Measurements from ENCODE around the gene PTK6.

Gene PTK6

DNA sequence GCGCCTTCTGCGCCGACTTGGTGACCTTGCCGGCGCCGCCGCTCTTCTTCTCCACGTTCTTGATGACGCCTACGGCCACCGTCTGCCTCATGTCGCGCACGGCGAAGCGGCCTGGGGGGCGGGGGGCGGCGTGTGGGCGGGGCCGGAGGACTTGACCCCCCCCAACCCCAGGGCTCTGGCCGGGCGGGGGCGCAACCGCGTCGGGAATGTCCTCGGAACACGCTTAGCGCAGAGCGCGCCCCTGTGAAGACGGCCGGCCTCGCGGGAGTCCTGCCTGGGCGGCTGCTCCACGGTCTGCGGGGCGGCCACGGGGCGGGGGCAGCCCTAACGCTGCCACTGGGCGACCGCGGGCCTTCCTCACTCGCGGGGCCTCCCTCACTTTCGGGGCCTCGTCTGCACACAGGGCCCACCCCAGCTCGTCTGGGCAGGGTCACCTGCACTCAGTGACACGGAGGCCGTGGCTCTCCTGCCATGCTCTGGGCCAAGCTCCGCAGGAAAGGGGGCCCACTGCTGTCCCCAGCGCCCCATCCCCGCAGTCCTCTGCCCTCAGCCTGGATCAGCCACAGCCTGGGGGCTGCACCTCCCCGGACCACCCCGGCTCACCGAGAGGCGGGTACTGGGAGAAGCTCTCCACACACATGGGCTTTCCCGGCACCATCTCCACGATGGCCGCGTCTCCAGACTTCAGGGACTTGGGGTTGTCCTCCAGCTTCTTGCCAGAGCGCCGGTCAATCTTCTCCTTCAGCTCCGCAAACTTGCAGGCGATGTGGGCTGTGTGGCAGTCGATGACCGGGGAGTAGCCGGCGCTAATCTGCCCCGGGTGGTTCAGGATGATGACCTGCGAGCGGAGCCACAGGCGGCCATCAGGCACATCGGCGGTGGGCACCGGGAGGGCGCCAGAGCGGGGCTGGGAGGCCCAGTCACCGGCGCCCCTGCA is 48.6 kb downstream of the PTK6 start (continued):
- TF ChIP-seq KLF8 (tag by site-specific recombination; IDR thresholded peaks at IDR 0.05), result no peak
- TF ChIP-seq, protein P1, sequence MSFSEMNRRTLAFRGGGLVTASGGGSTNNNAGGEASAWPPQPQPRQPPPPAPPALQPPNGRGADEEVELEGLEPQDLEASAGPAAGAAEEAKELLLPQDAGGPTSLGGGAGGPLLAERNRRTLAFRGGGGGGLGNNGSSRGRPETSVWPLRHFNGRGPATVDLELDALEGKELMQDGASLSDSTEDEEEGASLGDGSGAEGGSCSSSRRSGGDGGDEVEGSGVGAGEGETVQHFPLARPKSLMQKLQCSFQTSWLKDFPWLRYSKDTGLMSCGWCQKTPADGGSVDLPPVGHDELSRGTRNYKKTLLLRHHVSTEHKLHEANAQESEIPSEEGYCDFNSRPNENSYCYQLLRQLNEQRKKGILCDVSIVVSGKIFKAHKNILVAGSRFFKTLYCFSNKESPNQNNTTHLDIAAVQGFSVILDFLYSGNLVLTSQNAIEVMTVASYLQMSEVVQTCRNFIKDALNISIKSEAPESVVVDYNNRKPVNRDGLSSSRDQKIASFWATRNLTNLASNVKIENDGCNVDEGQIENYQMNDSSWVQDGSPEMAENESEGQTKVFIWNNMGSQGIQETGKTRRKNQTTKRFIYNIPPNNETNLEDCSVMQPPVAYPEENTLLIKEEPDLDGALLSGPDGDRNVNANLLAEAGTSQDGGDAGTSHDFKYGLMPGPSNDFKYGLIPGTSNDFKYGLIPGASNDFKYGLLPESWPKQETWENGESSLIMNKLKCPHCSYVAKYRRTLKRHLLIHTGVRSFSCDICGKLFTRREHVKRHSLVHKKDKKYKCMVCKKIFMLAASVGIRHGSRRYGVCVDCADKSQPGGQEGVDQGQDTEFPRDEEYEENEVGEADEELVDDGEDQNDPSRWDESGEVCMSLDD (tag by site-specific recombination; IDR thresholded peaks at IDR 0.05), result no peak
- TF ChIP-seq, protein P2, sequence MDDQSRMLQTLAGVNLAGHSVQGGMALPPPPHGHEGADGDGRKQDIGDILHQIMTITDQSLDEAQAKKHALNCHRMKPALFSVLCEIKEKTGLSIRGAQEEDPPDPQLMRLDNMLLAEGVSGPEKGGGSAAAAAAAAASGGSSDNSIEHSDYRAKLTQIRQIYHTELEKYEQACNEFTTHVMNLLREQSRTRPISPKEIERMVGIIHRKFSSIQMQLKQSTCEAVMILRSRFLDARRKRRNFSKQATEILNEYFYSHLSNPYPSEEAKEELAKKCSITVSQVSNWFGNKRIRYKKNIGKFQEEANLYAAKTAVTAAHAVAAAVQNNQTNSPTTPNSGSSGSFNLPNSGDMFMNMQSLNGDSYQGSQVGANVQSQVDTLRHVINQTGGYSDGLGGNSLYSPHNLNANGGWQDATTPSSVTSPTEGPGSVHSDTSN (CRISPR knock-in tag; IDR thresholded peaks at IDR 0.05), result no peak
- TF ChIP-seq, protein P3, sequence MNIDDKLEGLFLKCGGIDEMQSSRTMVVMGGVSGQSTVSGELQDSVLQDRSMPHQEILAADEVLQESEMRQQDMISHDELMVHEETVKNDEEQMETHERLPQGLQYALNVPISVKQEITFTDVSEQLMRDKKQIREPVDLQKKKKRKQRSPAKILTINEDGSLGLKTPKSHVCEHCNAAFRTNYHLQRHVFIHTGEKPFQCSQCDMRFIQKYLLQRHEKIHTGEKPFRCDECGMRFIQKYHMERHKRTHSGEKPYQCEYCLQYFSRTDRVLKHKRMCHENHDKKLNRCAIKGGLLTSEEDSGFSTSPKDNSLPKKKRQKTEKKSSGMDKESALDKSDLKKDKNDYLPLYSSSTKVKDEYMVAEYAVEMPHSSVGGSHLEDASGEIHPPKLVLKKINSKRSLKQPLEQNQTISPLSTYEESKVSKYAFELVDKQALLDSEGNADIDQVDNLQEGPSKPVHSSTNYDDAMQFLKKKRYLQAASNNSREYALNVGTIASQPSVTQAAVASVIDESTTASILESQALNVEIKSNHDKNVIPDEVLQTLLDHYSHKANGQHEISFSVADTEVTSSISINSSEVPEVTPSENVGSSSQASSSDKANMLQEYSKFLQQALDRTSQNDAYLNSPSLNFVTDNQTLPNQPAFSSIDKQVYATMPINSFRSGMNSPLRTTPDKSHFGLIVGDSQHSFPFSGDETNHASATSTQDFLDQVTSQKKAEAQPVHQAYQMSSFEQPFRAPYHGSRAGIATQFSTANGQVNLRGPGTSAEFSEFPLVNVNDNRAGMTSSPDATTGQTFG (tag by site-specific recombination; IDR thresholded peaks at IDR 0.05; ENCODE audit: borderline replicate concordance), result no peak
- TF ChIP-seq RBAK (tag by site-specific recombination; IDR thresholded peaks at IDR 0.05), result no peak
- no peak for TF ChIP-seq ZNF169 (tag by site-specific recombination; IDR thresholded peaks at IDR 0.05)
- no peak for TF ChIP-seq ZNF654 (tag by site-specific recombination; IDR thresholded peaks at IDR 0.05; ENCODE audit: low read depth)

DNA sequence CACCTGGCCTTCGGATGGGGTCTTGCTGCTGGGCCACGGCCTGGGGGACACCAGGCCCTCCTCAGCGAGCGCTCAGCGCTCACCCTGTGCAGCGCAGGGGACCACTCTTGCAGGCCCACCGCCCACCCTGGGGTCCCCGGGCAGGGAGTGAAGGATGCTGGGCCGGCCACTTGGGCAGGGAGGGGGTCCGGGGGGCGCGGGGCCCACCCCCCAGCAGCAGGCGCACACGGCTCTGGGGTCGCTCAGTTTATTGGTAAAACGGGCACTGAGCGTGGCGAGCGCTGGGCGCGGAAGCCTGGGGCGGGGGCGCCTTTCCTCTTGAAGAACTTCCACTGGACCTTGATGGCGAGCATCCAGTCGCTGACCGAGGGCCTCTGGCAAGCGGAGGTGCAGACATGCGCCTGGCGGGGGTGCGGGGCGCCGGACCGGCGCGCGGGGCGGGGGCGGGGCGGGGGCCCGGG is 49.4 kb downstream of the PTK6 start:
- Histone ChIP-seq H3K9me3 (ENCODE audit: control insufficient read depth, insufficient read depth, low read depth, low read length) (no peaks in the 10 kb centered on the region), H3K27ac (ENCODE audit: extremely low read depth, low read depth, low read length) (no peak overlapping the region), H3K4me1 (ENCODE audit: control insufficient read depth, insufficient read depth, low read length) (peaks cover 5% of the 10 kb centered on the region), H3K4me3 (ENCODE audit: low read depth, low read length) (no peak overlapping the region), H3K36me3 (ENCODE audit: control insufficient read depth in 2 of 2, insufficient read depth in 1 of 2, low read length in 2 of 2) (peaks cover 13 to 42% of the 10 kb centered on the region in 2 experiments; a peak in 2 of 3 replicates)
- TF ChIP-seq ZNF768 (tag by site-specific recombination; IDR thresholded peaks at IDR 0.05) (no peak), ZNF146 (tag by site-specific recombination; IDR thresholded peaks at IDR 0.05) (no peak)
- ChIA-PET POLR2A (no interaction called here), CTCF (no interaction called here)

DNA sequence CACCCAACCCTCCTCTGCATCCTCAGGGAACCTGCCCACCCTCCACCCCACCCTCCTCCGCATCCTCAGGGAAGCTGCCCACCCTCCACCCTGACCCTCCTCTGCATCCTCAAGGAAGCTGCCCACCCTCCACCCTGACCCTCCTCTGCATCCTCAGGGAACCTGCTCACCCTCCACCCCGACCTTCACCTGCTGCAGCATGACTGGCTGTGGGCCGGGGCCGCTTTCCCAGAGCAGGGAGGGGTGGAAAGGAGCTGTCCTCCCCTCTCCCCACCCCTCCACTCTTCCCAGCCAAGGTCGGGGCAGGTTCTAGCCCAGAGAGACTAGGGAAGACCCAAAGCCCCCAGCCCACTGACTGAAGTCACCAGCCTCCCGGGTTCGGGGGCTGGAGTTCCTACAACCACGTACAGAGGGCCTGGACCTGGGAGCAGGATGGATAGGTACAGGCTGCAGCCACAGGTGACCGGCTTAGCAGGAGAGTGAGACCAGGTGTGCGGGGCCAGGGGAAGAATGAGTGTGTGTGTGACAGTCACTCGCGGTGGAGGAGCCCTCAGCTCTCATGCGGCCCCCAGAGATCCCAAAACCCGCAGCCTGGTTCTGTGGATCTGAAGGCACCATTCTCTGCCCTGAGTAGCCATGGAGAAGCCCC is 49.9 kb downstream of the PTK6 start:
- ChIA-PET POLR2A (interaction anchor here (1.0 kb wide), 1 partner anchor 39 kb away, joined by 3 read pairs; no protein-coding TSS in a partner anchor), CTCF (no interaction called here)
- Histone ChIP-seq H3K36me3 (ENCODE audit: control insufficient read depth in 2 of 2, insufficient read depth in 1 of 2, low read length in 2 of 2) (peaks cover 7 to 36% of the 10 kb centered on the region in 2 experiments; a peak in 2 of 3 replicates), H3K4me3 (ENCODE audit: low read depth, low read length) (no peak overlapping the region), H3K27ac (ENCODE audit: extremely low read depth, low read depth, low read length) (no peak overlapping the region), H3K4me1 (ENCODE audit: control insufficient read depth, insufficient read depth, low read length) (peaks cover 6% of the 10 kb centered on the region), H3K9me3 (ENCODE audit: control insufficient read depth, insufficient read depth, low read depth, low read length) (no peaks in the 10 kb centered on the region)
- no peak for TF ChIP-seq ZNF16 (tag by site-specific recombination; IDR thresholded peaks at IDR 0.05; ENCODE audit: low read depth)
- no peak for TF ChIP-seq ZNF626 (tag by site-specific recombination; IDR thresholded peaks at IDR 0.05)
- TF ChIP-seq, protein P4, sequence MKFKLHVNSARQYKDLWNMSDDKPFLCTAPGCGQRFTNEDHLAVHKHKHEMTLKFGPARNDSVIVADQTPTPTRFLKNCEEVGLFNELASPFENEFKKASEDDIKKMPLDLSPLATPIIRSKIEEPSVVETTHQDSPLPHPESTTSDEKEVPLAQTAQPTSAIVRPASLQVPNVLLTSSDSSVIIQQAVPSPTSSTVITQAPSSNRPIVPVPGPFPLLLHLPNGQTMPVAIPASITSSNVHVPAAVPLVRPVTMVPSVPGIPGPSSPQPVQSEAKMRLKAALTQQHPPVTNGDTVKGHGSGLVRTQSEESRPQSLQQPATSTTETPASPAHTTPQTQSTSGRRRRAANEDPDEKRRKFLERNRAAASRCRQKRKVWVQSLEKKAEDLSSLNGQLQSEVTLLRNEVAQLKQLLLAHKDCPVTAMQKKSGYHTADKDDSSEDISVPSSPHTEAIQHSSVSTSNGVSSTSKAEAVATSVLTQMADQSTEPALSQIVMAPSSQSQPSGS (tag by site-specific recombination; IDR thresholded peaks at IDR 0.05; ENCODE audit: low read depth), result no peak
- no peak for TF ChIP-seq GLI4 (tag by site-specific recombination; IDR thresholded peaks at IDR 0.05)
- TF ChIP-seq ZNF350 (tag by site-specific recombination; IDR thresholded peaks at IDR 0.05), result no peak
- TF ChIP-seq ZNF521 (tag by site-specific recombination; IDR thresholded peaks at IDR 0.05), result no peak
- no peak for TF ChIP-seq ZNF155 (tag by site-specific recombination; IDR thresholded peaks at IDR 0.05)
- TF ChIP-seq, protein P5, sequence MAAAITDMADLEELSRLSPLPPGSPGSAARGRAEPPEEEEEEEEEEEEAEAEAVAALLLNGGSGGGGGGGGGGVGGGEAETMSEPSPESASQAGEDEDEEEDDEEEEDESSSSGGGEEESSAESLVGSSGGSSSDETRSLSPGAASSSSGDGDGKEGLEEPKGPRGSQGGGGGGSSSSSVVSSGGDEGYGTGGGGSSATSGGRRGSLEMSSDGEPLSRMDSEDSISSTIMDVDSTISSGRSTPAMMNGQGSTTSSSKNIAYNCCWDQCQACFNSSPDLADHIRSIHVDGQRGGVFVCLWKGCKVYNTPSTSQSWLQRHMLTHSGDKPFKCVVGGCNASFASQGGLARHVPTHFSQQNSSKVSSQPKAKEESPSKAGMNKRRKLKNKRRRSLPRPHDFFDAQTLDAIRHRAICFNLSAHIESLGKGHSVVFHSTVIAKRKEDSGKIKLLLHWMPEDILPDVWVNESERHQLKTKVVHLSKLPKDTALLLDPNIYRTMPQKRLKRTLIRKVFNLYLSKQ (tag by site-specific recombination; IDR thresholded peaks at IDR 0.05; ENCODE audit: borderline replicate concordance), result no peak
- TF ChIP-seq, protein P1 (tag by site-specific recombination; IDR thresholded peaks at IDR 0.05), result no peak

All from HEK293 (cell line).